CMK (cell line): ENCODE results near the gene ATP8B1.

Experiments
- DNase-seq: peaks from one replicate; pipeline ENCODE4 v3.0.0-alpha.2; 2010; ENCODE audit warnings: low read depth

Gene ATP8B1

DNA sequence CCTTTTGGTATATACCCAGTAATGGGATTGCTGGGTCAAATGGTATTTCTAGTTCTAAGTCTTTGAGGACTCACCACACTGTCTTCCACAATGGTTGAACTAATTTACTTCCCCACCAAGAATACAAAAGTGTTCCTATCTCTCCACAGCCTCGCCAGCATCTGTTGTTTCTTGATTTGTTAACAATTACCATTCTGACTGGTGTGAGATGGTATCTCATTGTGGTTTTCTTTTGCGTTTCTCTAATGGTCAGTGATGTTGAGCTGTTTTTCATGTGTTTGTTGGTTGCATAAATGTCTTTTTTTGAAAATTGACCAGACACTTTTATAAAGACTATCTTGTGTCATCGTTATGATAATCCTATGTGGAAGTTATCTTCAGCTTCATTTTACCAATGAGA lies 16.0 kb upstream of the ATP8B1 start:
- DNase-seq, result no peak

GRCh38 chr18:57816208-57816954 lies 13.3 kb upstream of the ATP8B1 start:
- no peak for DNase-seq

DNA sequence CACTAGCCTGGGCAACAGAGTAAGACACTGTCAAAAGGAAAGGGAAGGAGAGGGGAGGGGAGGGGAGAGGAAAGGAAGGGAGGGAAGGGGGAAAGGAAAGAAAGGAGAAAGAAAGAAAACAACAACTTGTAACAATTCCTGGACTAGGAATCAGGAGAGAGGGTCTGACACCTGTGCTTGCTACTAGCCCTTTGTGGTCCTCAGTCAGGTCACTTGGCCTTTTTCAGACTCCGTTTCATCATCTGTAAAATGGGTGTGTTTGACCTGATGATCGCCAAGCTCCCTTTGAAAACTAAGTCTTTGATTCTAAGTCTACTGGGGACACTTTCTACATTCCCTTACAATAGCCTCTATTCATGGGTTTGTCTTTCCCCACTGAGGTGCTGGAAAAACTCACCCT lies 11.4 kb upstream of the ATP8B1 start:
- no peak for DNase-seq

- DNase-seq, result no peak
Measured at GRCh38 chr18:57813245-57813644, 10.1 kb upstream of the ATP8B1 start.

GRCh38 chr18:57812126-57812477 lies 9.0 kb upstream of the ATP8B1 start:
- DNase-seq, result no peak

DNA sequence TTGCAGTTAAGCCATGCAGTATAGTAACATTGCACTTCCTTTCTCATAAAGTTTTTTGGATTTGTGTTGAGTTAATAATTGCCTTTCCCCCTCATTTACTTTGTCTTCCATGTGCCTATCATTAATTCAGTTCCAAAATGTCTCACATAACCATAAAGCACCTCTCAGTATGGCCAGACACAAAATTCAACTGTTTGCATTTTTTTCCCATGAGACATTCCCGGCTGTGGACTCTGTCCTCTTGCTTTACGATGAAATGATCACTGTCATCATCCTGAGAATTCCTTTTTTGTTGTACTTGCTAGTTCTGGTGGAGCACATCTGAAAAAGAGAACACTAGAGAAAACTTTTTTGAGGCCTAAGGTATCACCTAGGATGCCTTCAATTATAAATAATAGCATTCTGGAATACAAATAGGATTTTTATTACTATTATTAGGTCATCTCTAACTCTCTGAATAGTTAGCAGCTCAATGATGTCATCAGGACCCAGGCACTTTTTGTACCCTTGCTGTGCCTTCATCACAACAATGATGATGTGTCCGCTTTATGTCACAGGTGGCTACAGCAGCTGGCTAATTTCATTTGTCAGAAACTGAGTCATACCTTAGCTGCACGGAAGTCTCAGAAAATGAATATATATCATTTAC lies 8.5 kb upstream of the ATP8B1 start:
- DNase-seq, result no peak

DNA sequence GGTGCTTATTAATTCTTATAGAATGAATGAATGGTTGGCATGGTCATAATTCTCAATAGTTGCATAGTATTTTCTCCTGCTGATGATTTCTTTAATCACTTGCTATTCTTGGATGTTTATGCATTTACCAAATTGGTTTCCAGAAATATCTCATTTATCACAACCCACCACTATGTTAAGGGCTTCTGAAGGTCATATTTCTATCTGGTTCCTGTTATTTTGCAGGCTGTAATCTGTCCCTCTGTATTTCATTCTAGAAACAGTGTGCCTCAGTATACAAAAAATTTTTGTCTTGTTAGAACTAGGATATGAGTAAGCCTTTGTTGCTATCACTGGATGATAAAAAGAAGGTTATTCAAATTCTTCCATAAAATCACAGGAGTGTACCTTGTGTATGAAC lies 6.1 kb upstream of the ATP8B1 start:
- no peak for DNase-seq

GRCh38 chr18:57807336-57808117 lies 4.4 kb upstream of the ATP8B1 start:
- DNase-seq, result no peak

DNA sequence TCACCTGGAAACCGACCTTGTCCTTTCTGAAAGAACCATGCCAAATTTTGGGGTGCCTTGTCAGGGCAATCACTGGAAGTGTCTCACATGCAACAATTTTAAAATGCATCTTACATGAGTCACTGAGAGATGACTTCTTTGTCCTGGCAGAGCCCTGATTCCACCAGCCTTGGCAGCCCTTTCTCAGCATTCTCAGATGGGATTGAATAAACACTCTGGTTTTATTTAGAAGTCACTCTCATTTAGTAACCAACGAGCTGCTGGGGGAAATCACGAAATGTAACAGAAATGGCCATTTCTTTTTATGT lies 3.8 kb upstream of the ATP8B1 start:
- DNase-seq, result no peak

DNA sequence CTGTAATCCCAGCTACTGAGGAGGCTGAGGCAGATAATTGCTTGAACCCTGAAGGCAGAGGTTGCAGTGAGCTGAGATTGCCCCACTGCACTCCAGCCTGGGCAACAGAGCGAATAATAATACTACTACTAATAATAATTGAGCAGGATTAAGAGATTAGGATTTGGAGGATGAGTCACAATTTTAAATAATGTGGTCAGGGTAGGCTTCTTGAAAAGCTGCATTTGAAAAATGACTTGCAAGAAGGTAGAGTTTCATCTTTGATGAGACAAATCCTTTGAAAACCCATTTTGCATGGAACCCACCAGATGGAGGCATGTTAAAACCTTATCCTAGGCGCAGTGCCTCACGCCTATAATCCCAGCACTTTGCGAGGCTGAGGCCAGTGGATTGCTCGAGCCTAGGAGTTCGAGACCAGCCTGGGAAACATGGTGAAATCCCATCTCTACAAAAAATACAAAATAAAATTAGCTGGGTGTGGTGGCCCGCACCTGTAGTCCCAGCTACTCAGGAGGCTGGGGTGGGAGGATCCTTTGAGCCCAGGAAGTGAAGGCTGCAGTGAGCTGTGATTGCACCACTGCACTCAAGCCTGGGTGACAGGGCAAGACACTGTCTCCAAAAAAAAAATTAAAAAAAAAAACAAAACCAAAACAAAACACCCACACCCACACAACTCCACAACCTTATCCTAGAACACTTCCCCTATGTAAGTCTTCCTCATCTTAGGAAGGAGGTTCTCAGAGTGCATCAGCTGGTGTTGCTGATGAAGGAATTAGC lies 3.3 kb upstream of the ATP8B1 start:
- no peak for DNase-seq

DNA sequence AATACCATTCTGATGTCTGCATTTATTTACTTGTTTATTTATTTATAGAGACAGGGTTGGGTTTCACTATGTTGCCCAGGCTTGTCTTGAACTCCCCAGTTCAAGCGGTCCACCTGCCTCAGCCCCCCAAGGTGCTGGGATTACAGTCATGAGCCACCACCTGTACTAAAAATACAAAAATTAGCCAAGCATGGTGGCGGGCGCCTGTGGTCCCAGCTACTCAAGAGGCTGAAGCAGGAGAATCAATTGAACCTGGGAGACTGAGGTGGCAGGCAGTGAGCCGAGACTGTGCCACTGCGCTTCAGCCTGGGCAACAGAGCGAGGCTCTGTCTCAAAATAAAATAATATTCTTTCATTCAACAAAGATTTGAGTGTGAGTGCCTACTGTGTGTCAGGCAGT lies 2.0 kb upstream of the ATP8B1 start:
- DNase-seq, result no peak

- no peak for DNase-seq
Measured at GRCh38 chr18:57804557-57804956, 1.4 kb upstream of the ATP8B1 start.

DNA sequence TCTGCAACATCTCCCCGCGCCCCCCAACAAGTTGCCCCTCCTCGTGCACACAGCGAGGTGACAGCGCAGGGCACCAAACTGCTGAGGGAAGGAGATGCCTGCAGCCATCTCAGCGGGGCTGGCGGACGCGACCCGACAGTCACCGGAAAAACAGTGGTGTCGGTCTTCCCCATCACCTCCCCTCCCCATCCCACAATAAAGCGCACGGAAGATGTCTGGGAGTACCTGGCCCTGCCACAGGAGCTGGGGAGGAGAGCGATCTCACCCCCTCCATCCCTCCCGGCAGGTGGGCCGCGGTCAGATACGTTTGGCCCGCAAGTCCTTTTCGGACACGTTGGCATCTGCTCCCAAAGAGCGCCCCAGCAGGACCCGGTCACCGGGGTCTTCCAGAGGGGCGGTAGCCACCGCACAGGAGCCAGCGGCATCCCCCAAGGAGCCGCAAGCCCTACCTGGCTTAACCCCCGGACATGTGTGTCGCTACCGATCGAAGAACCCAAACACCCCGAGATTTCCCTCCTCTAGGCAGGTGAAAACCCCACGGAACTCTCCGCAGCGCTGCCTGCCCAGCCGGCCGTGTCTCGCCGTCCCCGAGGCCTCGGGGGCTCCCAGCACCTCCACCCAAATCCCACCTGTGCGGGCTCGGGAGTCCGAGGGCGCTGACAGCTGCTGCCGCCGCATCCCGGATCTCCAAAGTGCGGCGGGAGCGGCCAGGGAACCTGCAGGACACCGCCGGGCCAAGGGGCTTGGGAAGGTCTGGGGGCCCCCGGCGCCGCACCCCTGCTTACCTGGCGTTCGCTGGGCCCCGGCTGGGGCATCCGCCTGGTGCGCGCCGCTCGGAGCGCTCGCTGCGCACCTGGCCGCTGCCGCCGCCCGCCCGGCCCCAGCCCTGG lies 657 bp downstream of the ATP8B1 start:
- no peak for DNase-seq

- DNase-seq, result no peak
Measured at GRCh38 chr18:57801761-57802212, 1.3 kb downstream of the ATP8B1 start.

DNA sequence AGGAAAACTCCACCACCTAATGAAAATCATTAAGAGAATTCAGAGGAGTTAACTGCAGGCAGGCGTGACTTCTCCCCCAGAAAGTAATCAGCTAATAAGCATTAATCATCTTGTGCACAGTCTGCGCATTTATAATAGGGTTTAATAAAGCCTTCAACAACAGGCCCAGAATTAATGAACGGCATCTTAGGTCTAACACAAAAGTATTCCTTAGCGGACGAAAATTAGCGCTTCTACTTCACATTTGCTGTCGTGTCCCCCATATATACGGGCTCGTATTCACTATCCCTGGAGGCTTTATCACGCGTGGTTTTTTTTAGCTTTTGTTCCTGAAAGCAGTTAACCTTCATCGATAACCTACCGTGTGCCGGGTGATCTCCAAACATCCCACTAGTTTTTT lies 1.8 kb downstream of the ATP8B1 start:
- DNase-seq, result no peak

DNA sequence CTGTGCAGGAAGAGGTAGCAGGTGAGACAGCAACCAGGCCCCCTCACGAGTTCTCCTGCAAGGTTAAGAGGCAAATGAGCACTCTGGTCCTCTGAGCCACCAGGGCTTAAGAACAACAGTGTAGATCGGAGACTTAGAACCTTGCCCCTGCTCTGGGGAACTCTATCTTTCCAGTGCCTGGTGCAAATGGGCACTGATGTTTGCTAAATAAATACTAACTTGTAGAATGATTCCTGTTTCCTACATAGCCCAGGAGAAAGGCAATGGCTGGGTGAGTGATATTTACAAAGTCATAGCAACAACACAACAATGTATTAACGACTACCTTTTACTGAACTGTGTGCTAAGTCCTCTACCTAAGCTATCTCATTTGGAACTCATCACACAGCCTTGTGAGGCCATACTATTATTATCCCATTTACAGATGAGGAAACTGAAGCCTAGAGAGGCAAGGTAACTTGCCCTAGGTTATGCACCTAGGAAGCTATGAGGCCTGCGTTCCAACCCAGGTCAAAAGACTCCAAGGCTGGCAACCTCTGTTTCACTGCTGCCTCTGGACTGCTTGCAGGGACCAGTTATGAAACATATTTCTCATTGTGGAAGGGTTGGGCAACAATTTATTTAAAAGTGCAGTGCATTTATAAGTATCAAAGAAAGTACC lies 4.3 kb downstream of the ATP8B1 start:
- DNase-seq, result no peak

GRCh38 chr18:57797209-57797651 lies 5.9 kb downstream of the ATP8B1 start:
- no peak for DNase-seq

- DNase-seq, result no peak
Measured at GRCh38 chr18:57794951-57795728, 8.0 kb downstream of the ATP8B1 start.

GRCh38 chr18:57793302-57793986 lies 9.7 kb downstream of the ATP8B1 start:
- no peak for DNase-seq
